ENCODE results near the gene GLT1D1.

GRCh38 chr12:128910629-128911028 is 57.4 kb downstream of the GLT1D1 start:
- TF ChIP-seq CTCF (conservative IDR thresholded peaks at IDR 0.05 in 1 of 2, IDR thresholded peaks at IDR 0.05 in 1 of 2; ENCODE audit: extremely low read depth in 1 of 2, insufficient read depth in 1 of 2, low read depth in 1 of 2, low read length in 2 of 2), result no peak
- TF ChIP-seq EZH2 (IDR thresholded peaks at IDR 0.05; ENCODE audit: borderline replicate concordance, low read length), result no peak

Data from mammary epithelial cell (primary cell).